ENCODE data around the gene RNASE11. TPM values are rescaled to one million over a fixed set of nuclear protein-coding genes. Genes with fewer than 3 reads are reported as not detected.

RNASE11 gene
- total and polyA plus RNA-seq, 10 of the 15 experiments (the other 5 are each of a cell fraction or from before 2014, with no cell fraction given) = not detected

GRCh38 chr14:20613094-20614037 lies 25.6 kb upstream of the RNASE11 start (continued):
- TF ChIP-seq STAT1 (conservative IDR thresholded peaks at IDR 0.05) (peak; percentile 44; the same call in 1 of the 2 replicates), NFIC (IDR thresholded peaks at IDR 0.05; ENCODE audit: low read depth, low read length) (peak; percentile 61), MAX (IDR thresholded peaks at IDR 0.05; ENCODE audit: low read depth, low read length) (no peak), YBX1 (IDR thresholded peaks at IDR 0.05) (no peak), SKIL (IDR thresholded peaks at IDR 0.05; ENCODE audit: low read depth, poor library complexity, severe bottlenecking) (peak; percentile 91), EGR1 (IDR thresholded peaks at IDR 0.05; ENCODE audit: borderline replicate concordance in 1 of 2, low read depth in 2 of 2, low read length in 2 of 2) (0 out of 3 replicates have a peak, but pooled peaks of 1 of the 2 experiments have one; percentile 25), YY1 (IDR thresholded peaks at IDR 0.05; ENCODE audit: low read depth, low read length) (peak; percentile 30; the same call in 1 of the 2 replicates), ZNF592 (IDR thresholded peaks at IDR 0.05) (no peak), POLR2A (IDR thresholded peaks at IDR 0.05; ENCODE audit: low read depth, low read length) (no peak), BCL11A (IDR thresholded peaks at IDR 0.05; ENCODE audit: low read depth, low read length) (no peak), ATF2 (IDR thresholded peaks at IDR 0.05; ENCODE audit: low read length) (no peak; the same call in 1 of the 2 replicates)
- TF ChIP-seq, protein P1, sequence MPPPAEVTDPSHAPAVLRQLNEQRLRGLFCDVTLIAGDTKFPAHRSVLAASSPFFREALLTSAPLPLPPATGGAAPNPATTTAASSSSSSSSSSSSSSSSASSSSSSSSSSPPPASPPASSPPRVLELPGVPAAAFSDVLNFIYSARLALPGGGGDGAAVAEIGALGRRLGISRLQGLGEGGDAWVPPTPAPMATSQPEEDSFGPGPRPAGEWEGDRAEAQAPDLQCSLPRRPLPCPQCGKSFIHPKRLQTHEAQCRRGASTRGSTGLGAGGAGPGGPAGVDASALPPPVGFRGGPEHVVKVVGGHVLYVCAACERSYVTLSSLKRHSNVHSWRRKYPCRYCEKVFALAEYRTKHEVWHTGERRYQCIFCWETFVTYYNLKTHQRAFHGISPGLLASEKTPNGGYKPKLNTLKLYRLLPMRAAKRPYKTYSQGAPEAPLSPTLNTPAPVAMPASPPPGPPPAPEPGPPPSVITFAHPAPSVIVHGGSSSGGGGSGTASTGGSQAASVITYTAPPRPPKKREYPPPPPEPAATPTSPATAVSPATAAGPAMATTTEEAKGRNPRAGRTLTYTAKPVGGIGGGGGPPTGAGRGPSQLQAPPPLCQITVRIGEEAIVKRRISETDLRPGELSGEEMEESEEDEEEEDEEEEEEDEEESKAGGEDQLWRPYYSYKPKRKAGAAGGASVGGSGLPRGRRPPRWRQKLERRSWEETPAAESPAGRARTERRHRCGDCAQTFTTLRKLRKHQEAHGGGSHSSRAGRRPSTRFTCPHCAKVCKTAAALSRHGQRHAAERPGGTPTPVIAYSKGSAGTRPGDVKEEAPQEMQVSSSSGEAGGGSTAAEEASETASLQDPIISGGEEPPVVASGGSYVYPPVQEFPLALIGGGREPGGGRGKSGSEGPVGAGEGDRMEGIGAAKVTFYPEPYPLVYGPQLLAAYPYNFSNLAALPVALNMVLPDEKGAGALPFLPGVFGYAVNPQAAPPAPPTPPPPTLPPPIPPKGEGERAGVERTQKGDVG (CRISPR knock-in tag; IDR thresholded peaks at IDR 0.05) = no peak
- TF ChIP-seq, protein P2, sequence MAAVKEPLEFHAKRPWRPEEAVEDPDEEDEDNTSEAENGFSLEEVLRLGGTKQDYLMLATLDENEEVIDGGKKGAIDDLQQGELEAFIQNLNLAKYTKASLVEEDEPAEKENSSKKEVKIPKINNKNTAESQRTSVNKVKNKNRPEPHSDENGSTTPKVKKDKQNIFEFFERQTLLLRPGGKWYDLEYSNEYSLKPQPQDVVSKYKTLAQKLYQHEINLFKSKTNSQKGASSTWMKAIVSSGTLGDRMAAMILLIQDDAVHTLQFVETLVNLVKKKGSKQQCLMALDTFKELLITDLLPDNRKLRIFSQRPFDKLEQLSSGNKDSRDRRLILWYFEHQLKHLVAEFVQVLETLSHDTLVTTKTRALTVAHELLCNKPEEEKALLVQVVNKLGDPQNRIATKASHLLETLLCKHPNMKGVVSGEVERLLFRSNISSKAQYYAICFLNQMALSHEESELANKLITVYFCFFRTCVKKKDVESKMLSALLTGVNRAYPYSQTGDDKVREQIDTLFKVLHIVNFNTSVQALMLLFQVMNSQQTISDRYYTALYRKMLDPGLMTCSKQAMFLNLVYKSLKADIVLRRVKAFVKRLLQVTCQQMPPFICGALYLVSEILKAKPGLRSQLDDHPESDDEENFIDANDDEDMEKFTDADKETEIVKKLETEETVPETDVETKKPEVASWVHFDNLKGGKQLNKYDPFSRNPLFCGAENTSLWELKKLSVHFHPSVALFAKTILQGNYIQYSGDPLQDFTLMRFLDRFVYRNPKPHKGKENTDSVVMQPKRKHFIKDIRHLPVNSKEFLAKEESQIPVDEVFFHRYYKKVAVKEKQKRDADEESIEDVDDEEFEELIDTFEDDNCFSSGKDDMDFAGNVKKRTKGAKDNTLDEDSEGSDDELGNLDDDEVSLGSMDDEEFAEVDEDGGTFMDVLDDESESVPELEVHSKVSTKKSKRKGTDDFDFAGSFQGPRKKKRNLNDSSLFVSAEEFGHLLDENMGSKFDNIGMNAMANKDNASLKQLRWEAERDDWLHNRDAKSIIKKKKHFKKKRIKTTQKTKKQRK (IDR thresholded peaks at IDR 0.05; ENCODE audit: low read depth, low read length) = no peak; the same call in 1 of the 2 replicates
